GM12878 (cell line): ENCODE measurements around the gene IL1RAPL1.

Experiments used
- CHD4 ChIP-seq: fragments of 200-600 bp; sonication (generic); IDR thresholded peaks from 2 replicates; pipeline ENCODE4 v1.6.1; 2016; ENCODE audit warnings: mild to moderate bottlenecking
- CTCF ChIP-seq, 3 experiments: IDR thresholded peaks in 2 of 3; conservative IDR thresholded peaks in 1 of 3; 2 replicates each; pipeline ENCODE4 v1.5.1; 2011; ENCODE audit warnings: low read depth in 3 of 3, low read length in 3 of 3, mild to moderate bottlenecking in 3 of 3, control low read depth in 2 of 3, moderate library complexity in 2 of 3, inconsistent platforms in 1 of 3, mixed read lengths in 1 of 3; ENCODE audit not compliant: control insufficient read depth in 2 of 3, insufficient read depth in 1 of 3; ENCODE audit errors: extremely low read depth in 1 of 3
- EZH2 ChIP-seq: IDR thresholded peaks from 2 replicates; pipeline ENCODE4 v1.6.1; 2012; ENCODE audit warnings: low read depth, mild to moderate bottlenecking, control low read depth, inconsistent platforms, low read length, borderline replicate concordance; ENCODE audit not compliant: control insufficient read depth
- JUND ChIP-seq: IDR thresholded peaks from 2 replicates; pipeline ENCODE4 v1.6.1; 2012; ENCODE audit warnings: low read depth, mild to moderate bottlenecking, low read length, improper control_type of control experiment, moderate library complexity
- REST ChIP-seq: IDR thresholded peaks from 2 replicates; pipeline ENCODE4 v1.6.1; 2012; ENCODE audit warnings: mild to moderate bottlenecking, low read depth, low read length
- USF2 ChIP-seq: IDR thresholded peaks from 2 replicates; pipeline ENCODE4 v1.6.1; 2011; ENCODE audit warnings: low read depth, low read length, improper control_type of control experiment, borderline replicate concordance

GRCh38 chrX:29065477-29065876 lies 478.2 kb downstream of the IL1RAPL1 start:
- TF ChIP-seq JUND (no peak), REST (no peak), EZH2 (no peak), CTCF (IDR thresholded peaks at IDR 0.05 in 2 of 3, conservative IDR thresholded peaks at IDR 0.05 in 1 of 3; ENCODE audit: control insufficient read depth in 2 of 3, extremely low read depth in 1 of 3, insufficient read depth in 1 of 3, low read depth in 3 of 3, low read length in 3 of 3) (no peak), CHD4 (no peak), USF2 (no peak)
